DMS153 (cell line): ENCODE measurements around the gene ANKFY1.
"Not testable (repeated sequence)": the region's sequence is repeated elsewhere in the genome, so short reads cannot be mapped to it uniquely, and the experiment has no call there.

Experiments
- DNase-seq: peaks from one replicate; lab custom pipeline; 2025; lab: John Stamatoyannopoulos, UW

Gene ANKFY1

GRCh38 chr17:4261452-4261851 lies 2.3 kb downstream of the ANKFY1 start:
- DNase-seq = no peak

GRCh38 chr17:4258867-4259266 lies 4.9 kb downstream of the ANKFY1 start:
- DNase-seq = no peak

DNA sequence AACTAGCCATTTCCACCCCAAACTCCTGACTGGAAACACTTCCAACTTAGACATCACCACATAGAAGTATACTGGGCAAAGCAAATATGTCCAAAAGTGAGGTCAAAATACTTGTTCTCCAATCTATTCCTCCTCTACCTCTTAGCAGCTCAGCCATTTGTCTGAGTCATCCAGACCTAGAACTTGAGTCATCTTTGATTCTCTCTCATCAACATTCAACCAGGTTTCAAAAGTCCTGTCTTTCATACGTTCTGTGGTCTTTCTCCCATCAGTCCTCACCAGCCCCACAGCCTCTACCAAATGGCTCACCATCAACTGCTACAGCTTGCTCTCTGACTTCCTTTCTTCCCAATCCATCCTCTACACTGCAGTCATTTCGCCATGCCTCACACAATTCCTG lies 6.8 kb downstream of the ANKFY1 start:
- DNase-seq = no peak

- DNase-seq = not testable (repeated sequence)
Observed at GRCh38 chr17:4255271-4255670, 8.5 kb downstream of the ANKFY1 start.

DNA sequence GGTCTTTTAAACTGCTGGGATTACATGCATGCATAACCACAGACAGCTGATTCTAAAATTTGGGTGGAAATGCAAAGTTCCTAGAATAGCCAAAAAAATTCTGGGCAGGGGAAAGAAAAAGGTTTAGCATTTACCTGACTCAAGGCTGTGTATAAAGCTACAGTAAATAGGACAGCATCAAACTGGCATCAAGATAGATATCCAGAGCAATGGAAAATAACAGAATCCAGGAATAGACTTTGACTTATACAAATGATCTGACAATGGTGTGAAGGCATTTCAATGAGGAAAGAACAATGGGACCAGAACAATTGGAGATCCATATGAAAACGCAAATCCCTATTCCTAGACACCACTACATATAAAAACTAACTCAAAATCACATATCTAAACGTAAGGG lies 12.9 kb downstream of the ANKFY1 start:
- DNase-seq = no peak

GRCh38 chr17:4249452-4250029 lies 14.2 kb downstream of the ANKFY1 start:
- no peak for DNase-seq

DNA sequence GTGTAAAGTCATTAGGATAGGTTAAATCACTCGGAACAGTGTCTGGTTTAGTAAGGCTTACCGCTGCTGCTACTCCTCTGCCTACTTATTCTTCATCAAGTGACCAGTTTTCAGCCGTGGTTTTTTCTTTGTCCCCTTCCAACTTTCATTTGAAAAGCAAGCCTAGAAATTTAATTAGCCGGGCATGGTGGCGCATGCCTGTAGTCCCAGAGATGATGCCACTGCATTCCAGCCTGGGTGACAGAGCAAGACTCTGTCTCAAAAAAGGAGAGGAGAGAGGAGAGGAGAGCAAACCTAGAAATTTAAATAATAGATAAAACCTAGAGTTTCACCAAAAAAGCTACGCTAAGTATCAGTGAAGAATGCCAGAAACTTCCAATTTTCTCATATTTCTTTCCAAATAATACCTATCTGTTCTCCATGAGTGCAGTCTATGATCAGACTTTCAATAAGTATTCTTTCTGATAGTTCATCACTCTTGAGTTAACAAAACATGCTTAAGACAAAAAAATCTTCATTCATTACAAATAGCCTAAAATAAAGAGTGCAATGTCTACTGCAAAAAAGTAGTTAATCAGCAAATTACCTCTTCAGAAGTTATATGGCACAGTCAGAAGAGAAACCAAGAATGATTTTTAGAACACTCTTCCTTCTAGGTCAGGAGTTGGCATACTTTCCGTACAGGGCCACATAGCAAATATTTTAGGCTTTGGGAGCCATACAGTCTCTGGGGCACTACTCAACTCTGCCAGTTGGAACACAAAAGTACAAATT lies 15.1 kb downstream of the ANKFY1 start:
- DNase-seq = no peak

DNA sequence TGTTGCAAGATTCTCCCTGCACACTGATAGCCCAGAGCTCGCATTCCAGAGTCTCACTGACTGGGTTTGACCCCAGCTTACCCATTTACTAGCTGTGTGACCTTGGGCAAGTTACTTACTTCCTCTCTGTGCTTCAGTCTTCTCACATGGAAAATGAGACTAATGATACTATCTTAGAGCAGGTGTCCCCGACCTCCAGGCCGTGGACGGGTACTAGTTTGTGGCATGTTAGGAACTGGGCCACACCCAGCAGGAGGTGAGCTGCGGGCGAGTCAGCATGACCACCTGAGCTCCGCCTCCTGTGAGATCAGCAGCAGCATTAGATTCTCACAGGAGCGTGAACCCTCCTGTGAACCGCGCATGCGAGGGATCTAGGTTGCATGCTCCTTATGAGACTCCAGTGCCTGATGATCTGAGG lies 15.8 kb downstream of the ANKFY1 start:
- no peak for DNase-seq

GRCh38 chr17:4247361-4247970 lies 16.3 kb downstream of the ANKFY1 start:
- no peak for DNase-seq

GRCh38 chr17:4246674-4247073 lies 17.1 kb downstream of the ANKFY1 start:
- no peak for DNase-seq

DNA sequence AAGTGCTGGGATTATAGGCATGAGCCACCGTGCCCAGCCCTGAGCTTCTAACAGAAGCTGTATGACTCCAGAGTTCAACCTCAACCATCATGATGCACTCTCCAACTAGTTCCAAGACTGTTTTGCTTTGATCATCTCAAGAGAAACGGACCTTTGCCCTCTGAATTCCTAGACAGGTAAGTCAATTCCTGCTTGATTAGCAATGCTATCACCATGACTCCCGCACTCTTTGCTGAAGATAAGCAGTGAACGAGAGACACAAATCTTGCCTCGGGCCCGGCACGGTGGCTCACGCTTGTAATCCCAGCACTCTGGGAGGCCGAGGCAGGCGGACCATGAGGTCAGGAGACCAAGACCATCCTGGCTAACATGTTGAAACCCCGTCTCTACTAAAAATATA lies 22.2 kb downstream of the ANKFY1 start:
- no peak for DNase-seq

DNA sequence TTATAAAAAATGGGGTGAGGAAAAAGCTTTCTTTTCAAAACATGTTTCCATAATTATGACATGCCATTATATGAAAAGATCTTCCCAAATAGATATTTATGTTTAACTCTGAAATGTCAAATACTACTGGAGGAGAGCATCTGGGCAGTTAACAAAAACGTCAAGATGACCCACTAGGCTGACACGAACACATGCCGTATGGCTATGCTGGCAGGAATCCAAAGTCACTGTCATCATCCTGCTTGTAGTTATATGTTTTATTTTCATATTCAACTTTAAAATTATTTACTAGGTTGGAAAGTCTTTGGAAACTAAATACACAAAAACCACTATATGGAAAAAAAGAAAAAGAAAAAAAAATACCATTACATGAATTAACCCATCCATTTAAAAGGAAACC lies 27.3 kb downstream of the ANKFY1 start:
- DNase-seq = no peak

GRCh38 chr17:4235372-4236279 lies 28.2 kb downstream of the ANKFY1 start:
- DNase-seq = no peak

DNA sequence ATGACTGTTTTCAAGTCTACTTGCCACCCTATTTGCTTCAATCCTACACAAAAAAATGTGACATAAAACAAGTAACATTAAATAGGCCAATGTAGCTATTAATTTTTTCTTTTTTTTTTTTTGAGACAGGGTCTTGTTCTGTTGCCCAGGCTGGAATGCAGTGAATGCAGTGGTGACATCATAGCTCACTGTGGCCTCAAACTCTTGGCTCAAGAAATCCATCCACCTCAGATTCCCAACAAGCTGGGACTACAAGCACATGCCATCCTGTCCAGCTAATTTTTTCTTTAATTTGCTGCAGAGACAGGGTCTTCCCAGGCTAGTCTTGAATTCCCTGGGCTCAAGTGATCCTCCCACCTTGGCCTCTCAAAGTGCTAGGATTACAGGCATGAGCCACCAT lies 29.4 kb downstream of the ANKFY1 start:
- no peak for DNase-seq

GRCh38 chr17:4233668-4234258 lies 30.0 kb downstream of the ANKFY1 start:
- no peak for DNase-seq

DNA sequence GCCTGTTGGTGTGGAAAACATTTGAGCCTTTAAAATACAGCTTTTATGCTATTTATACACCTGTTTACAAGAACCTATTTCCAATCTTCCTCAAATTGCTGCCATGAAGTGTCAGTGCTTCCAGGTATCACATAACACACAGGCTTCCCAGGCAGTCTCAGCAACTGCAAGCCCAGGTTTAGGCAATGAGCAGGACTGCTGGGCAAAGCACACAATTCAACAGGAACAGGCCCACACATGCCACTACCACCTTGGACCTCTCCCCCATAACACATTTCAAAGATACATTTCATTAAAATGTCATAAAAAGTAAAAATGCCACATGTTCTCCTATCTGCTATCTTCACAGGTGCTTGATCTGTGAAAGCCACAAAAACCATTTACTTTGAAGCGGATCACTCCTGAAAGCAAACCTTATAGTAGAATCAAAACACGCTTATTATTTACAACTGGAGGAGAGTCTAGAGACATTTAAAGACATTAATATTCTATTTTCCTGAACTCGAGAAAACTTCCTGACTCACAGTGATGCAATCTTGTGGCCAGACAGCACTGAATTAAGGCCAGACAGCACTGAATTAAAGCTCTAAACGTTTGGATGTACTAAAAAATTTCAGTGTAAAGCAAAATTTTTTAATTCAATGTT lies 31.5 kb downstream of the ANKFY1 start:
- no peak for DNase-seq

GRCh38 chr17:4229627-4230541 lies 33.9 kb downstream of the ANKFY1 start:
- no peak for DNase-seq

- DNase-seq = no peak
Observed at GRCh38 chr17:4221899-4222659, 41.7 kb downstream of the ANKFY1 start.

DNA sequence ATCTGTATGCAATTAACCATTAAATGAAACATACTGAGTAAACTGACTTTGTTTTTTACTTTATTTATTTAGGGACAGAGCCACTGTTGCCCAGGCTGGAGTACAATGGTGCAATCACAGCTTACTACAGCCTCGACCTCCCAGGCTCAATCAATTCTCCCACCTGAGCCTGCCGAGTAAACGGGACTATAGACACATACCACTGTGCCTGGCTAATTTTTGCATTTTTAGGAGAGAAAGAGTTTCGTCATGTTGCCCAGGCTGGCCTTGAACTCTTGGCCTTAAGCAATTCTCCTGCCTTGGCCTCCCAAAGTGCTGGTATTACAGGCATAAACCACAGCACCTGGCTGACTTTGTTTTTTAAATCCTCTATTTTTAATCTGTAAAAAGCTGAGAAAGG lies 42.6 kb downstream of the ANKFY1 start:
- DNase-seq = no peak

- no peak for DNase-seq
Observed at GRCh38 chr17:4220655-4221054, 43.1 kb downstream of the ANKFY1 start.
